ENCODE results near the gene CTNND1. TPM values are rescaled to one million over a fixed set of nuclear protein-coding genes. Genes with fewer than 3 reads are reported as not detected.
"Not testable (repeated sequence)": the region's sequence is repeated elsewhere in the genome, so short reads cannot be mapped to it uniquely, and the experiment has no call there.

The CTNND1 gene
- total RNA-seq = 6.2 and 7.5 TPM in 2 replicates

- peak within 1 kb of the TSS; percentile 66 for H3K4me3 Mint-ChIP-seq (ENCODE audit: low read depth)
These were observed at the start of gene CTNND1 for GRCh38 chr11:57761301-57762234. TSS of gene CTNND1 (plus strand) at chr11:57761802. CDS start at chr11:57791479, 29,677 bp downstream.

GRCh38 chr11:57712256-57713150 lies 49.1 kb upstream of the CTNND1 start, which contains the start of gene TMX2:
TSS of gene TMX2 (plus strand) at chr11:57712593. CDS start at chr11:57712619, 26 bp downstream.
- DNase-seq (ENCODE audit: low spot score) = peak; percentile 90
- Mint-ChIP-seq H3K27ac (peak within 1 kb of the TSS; percentile 94), H3K27me3 (ENCODE audit: low read depth) (no peaks in the 10 kb centered on the region), H3K36me3 (ENCODE audit: low read depth) (peaks cover 27% of the 10 kb centered on the region), H3K4me1 (ENCODE audit: low read depth) (peaks cover 35% of the 10 kb centered on the region), H3K4me3 (ENCODE audit: low read depth) (peak within 1 kb of the TSS; percentile 99), H3K9me3 (no peaks in the 10 kb centered on the region)
- intact Hi-C loops (cut with micrococcal nuclease) = loop anchor here (1.0 to 10.0 kb wide), 9 partner anchors 29 to 1842 kb away; partner anchors contain the start of genes CLP1, SELENOH and TIMM10

More at GRCh38 chr11:57761301-57762234, at the start of gene CTNND1:
- H3K27ac Mint-ChIP-seq = no peak within 1 kb of the TSS
- no peak for DNase-seq (ENCODE audit: low spot score)
- peaks cover 21% of the 10 kb centered on the region for H3K4me1 Mint-ChIP-seq (ENCODE audit: low read depth)
- no peaks in the 10 kb centered on the region for H3K27me3 Mint-ChIP-seq (ENCODE audit: low read depth)
- no peaks in the 10 kb centered on the region for H3K9me3 Mint-ChIP-seq
- H3K36me3 Mint-ChIP-seq (ENCODE audit: low read depth) = no peaks in the 10 kb centered on the region
- intact Hi-C loops (cut with micrococcal nuclease) = no loop called here

- peak overlapping the region; percentile 99 for H3K4me3 Mint-ChIP-seq (ENCODE audit: low read depth)
- no peak overlapping the region for H3K27ac Mint-ChIP-seq
- DNase-seq (ENCODE audit: low spot score) = no peak
- no peaks in the 10 kb centered on the region for H3K27me3 Mint-ChIP-seq (ENCODE audit: low read depth)
- peaks cover 28% of the 10 kb centered on the region for H3K4me1 Mint-ChIP-seq (ENCODE audit: low read depth)
- peaks cover 30% of the 10 kb centered on the region for H3K36me3 Mint-ChIP-seq (ENCODE audit: low read depth)
- intact Hi-C loops (cut with micrococcal nuclease) = loop anchor here (2.0 to 10.0 kb wide), 2 partner anchors 87 to 1841 kb away; no protein-coding TSS in a partner anchor
- H3K9me3 Mint-ChIP-seq = no peaks in the 10 kb centered on the region
These were observed 47.8 kb upstream of the CTNND1 start for GRCh38 chr11:57713835-57714234.

- intact Hi-C loops (cut with micrococcal nuclease) = loop anchor here (10.0 kb wide), 1 partner anchor 1838 kb away; no protein-coding TSS in a partner anchor
- H3K9me3 Mint-ChIP-seq; DNase-seq (ENCODE audit: low spot score); H3K27ac Mint-ChIP-seq; H3K4me3 Mint-ChIP-seq (ENCODE audit: low read depth); H3K27me3 Mint-ChIP-seq (ENCODE audit: low read depth): not testable (repeated sequence)
- H3K36me3 Mint-ChIP-seq (ENCODE audit: low read depth) = peaks cover 39% of the 10 kb centered on the region
- H3K4me1 Mint-ChIP-seq (ENCODE audit: low read depth) = peaks cover 13% of the 10 kb centered on the region
These were observed 44.9 kb upstream of the CTNND1 start for GRCh38 chr11:57716726-57717125.

- H3K4me1 Mint-ChIP-seq (ENCODE audit: low read depth) = peaks cover 5% of the 10 kb centered on the region
- H3K27ac Mint-ChIP-seq = no peak overlapping the region
- intact Hi-C loops (cut with micrococcal nuclease) = no loop called here
- no peaks in the 10 kb centered on the region for H3K9me3 Mint-ChIP-seq
- DNase-seq (ENCODE audit: low spot score) = no peak
- H3K4me3 Mint-ChIP-seq (ENCODE audit: low read depth) = no peak overlapping the region
- H3K27me3 Mint-ChIP-seq (ENCODE audit: low read depth) = no peaks in the 10 kb centered on the region
- H3K36me3 Mint-ChIP-seq (ENCODE audit: low read depth) = peaks cover 3% of the 10 kb centered on the region
These were observed 34.4 kb upstream of the CTNND1 start for GRCh38 chr11:57727185-57727584.

- H3K27ac Mint-ChIP-seq = no peak overlapping the region
- intact Hi-C loops (cut with micrococcal nuclease) = no loop called here
- peaks cover 5% of the 10 kb centered on the region for H3K4me1 Mint-ChIP-seq (ENCODE audit: low read depth)
- no peaks in the 10 kb centered on the region for H3K9me3 Mint-ChIP-seq
- no peak for DNase-seq (ENCODE audit: low spot score)
- H3K36me3 Mint-ChIP-seq (ENCODE audit: low read depth) = peaks cover 3% of the 10 kb centered on the region
- no peaks in the 10 kb centered on the region for H3K27me3 Mint-ChIP-seq (ENCODE audit: low read depth)
- H3K4me3 Mint-ChIP-seq (ENCODE audit: low read depth) = no peak overlapping the region
These were observed 32.8 kb upstream of the CTNND1 start for GRCh38 chr11:57728829-57729228.

- H3K36me3 Mint-ChIP-seq (ENCODE audit: low read depth) = peaks cover 7% of the 10 kb centered on the region
- intact Hi-C loops (cut with micrococcal nuclease) = no loop called here
- no peaks in the 10 kb centered on the region for H3K9me3 Mint-ChIP-seq
- H3K4me3 Mint-ChIP-seq (ENCODE audit: low read depth) = no peak overlapping the region
- peaks cover 5% of the 10 kb centered on the region for H3K4me1 Mint-ChIP-seq (ENCODE audit: low read depth)
- no peak for DNase-seq (ENCODE audit: low spot score)
- no peak overlapping the region for H3K27ac Mint-ChIP-seq
- no peaks in the 10 kb centered on the region for H3K27me3 Mint-ChIP-seq (ENCODE audit: low read depth)
These were observed 32.1 kb upstream of the CTNND1 start for GRCh38 chr11:57729479-57729878.

- H3K36me3 Mint-ChIP-seq (ENCODE audit: low read depth) = peaks cover 23% of the 10 kb centered on the region
- intact Hi-C loops (cut with micrococcal nuclease) = no loop called here
These were observed 28.9 kb upstream of the CTNND1 start for GRCh38 chr11:57732661-57733060.

GRCh38 chr11:57735619-57736298 lies 25.8 kb upstream of the CTNND1 start:
- H3K4me3 Mint-ChIP-seq (ENCODE audit: low read depth) = no peak overlapping the region
- H3K36me3 Mint-ChIP-seq (ENCODE audit: low read depth) = peaks cover 44% of the 10 kb centered on the region
- H3K27me3 Mint-ChIP-seq (ENCODE audit: low read depth) = no peaks in the 10 kb centered on the region
- no peaks in the 10 kb centered on the region for H3K9me3 Mint-ChIP-seq
- H3K27ac Mint-ChIP-seq = peak overlapping the region; percentile 24
- intact Hi-C loops (cut with micrococcal nuclease) = no loop called here
- peaks cover 15% of the 10 kb centered on the region for H3K4me1 Mint-ChIP-seq (ENCODE audit: low read depth)
- no peak for DNase-seq (ENCODE audit: low spot score)

More at GRCh38 chr11:57732661-57733060, 28.9 kb upstream of the CTNND1 start:
- H3K27ac Mint-ChIP-seq = no peak overlapping the region
- no peak overlapping the region for H3K4me3 Mint-ChIP-seq (ENCODE audit: low read depth)
- no peaks in the 10 kb centered on the region for H3K27me3 Mint-ChIP-seq (ENCODE audit: low read depth)
- no peaks in the 10 kb centered on the region for H3K9me3 Mint-ChIP-seq
- H3K4me1 Mint-ChIP-seq (ENCODE audit: low read depth) = peaks cover 15% of the 10 kb centered on the region
- no peak for DNase-seq (ENCODE audit: low spot score)

- peaks cover 17% of the 10 kb centered on the region for H3K4me1 Mint-ChIP-seq (ENCODE audit: low read depth)
- H3K27ac Mint-ChIP-seq = peak within 1 kb of the TSS; percentile 90
- intact Hi-C loops (cut with micrococcal nuclease) = loop anchor here (1.0 to 5.0 kb wide), 10 partner anchors 29 to 836 kb away; partner anchors contain the start of genes CLP1, LPXN, MED19 and TIMM10
- DNase-seq (ENCODE audit: low spot score) = peak; percentile 94
- no peaks in the 10 kb centered on the region for H3K27me3 Mint-ChIP-seq (ENCODE audit: low read depth)
- H3K9me3 Mint-ChIP-seq = no peaks in the 10 kb centered on the region
- H3K4me3 Mint-ChIP-seq (ENCODE audit: low read depth) = peak within 1 kb of the TSS; percentile 96
- peaks cover 76% of the 10 kb centered on the region for H3K36me3 Mint-ChIP-seq (ENCODE audit: low read depth)
These were observed 20.2 kb upstream of the CTNND1 start, which contains the start of gene SELENOH for GRCh38 chr11:57741132-57742086. TSS of gene SELENOH (plus strand) at chr11:57741491. CDS start at chr11:57741596, 105 bp downstream.

GRCh38 chr11:57742087-57742452 lies 19.5 kb upstream of the CTNND1 start:
- no peak for DNase-seq (ENCODE audit: low spot score)
- peak overlapping the region; percentile 96 for H3K4me3 Mint-ChIP-seq (ENCODE audit: low read depth)
- H3K27ac Mint-ChIP-seq = peak overlapping the region; percentile 90
- peaks cover 21% of the 10 kb centered on the region for H3K4me1 Mint-ChIP-seq (ENCODE audit: low read depth)
- H3K36me3 Mint-ChIP-seq (ENCODE audit: low read depth) = peaks cover 82% of the 10 kb centered on the region
- no peaks in the 10 kb centered on the region for H3K27me3 Mint-ChIP-seq (ENCODE audit: low read depth)
- no peaks in the 10 kb centered on the region for H3K9me3 Mint-ChIP-seq
- intact Hi-C loops (cut with micrococcal nuclease) = loop anchor here (5.0 kb wide), 1 partner anchor 835 kb away; the partner anchor contains the start of genes LPXN and ZFP91
